Mesodermal cell (in vitro differentiated cells): ENCODE measurements around the gene CDC42BPB.
A peak's percentile ranks its signal among the peaks of the same experiment; 100 is the strongest.
"Not testable (repeated sequence)": the region's sequence is repeated elsewhere in the genome, so short reads cannot be mapped to it uniquely, and the experiment has no call there.

Source experiments
- H3K27ac ChIP-seq: 2 replicates; pipeline ENCODE4 v1.7.0; 2013; ENCODE audit warnings: mild to moderate bottlenecking, low read depth, low read length, moderate library complexity; ENCODE audit not compliant: severe bottlenecking
- H3K36me3 ChIP-seq: 2 replicates; pipeline ENCODE4 v1.7.1; 2013; ENCODE audit warnings: mild to moderate bottlenecking, low read length, moderate library complexity; ENCODE audit not compliant: control insufficient read depth, insufficient read depth
- H3K4me1 ChIP-seq: one replicate; pipeline ENCODE4 v1.7.1; 2013; ENCODE audit warnings: mild to moderate bottlenecking, low read length; ENCODE audit not compliant: insufficient read depth, control insufficient read depth, poor library complexity, severe bottlenecking
- H3K4me3 ChIP-seq: 2 replicates; pipeline ENCODE4 v1.7.0; 2013; ENCODE audit warnings: low read length, control low read depth, mild to moderate bottlenecking; ENCODE audit not compliant: insufficient read depth, poor library complexity, severe bottlenecking; ENCODE audit errors: extremely low read depth
- H3K9me3 ChIP-seq: 2 replicates; pipeline ENCODE4 v1.7.1; 2013; ENCODE audit warnings: mild to moderate bottlenecking, low read length, moderate library complexity; ENCODE audit not compliant: control insufficient read depth
- WGBS, 2 experiments: methylation state at CpG; one replicate each; pipeline ENCODE4 v1.1.5; 2013; ENCODE audit warnings: missing lambda C conversion rate in 2 of 2; ENCODE audit not compliant: insufficient coverage in 2 of 2; 5-methylcytosine and 5-hydroxymethylcytosine counted together

Gene CDC42BPB

GRCh38 chr14:103031566-103031911 is 25.8 kb downstream of the CDC42BPB start:
- no peaks in the 10 kb centered on the region for H3K9me3 ChIP-seq
- no peak overlapping the region for H3K4me3 ChIP-seq
- peaks cover 15% of the 10 kb centered on the region for H3K36me3 ChIP-seq
- H3K4me1 ChIP-seq = peaks cover 6% of the 10 kb centered on the region
- 87% methylated on average over 3 to 6 of the region's 6 CpGs for WGBS, 2 experiments
- no peak overlapping the region for H3K27ac ChIP-seq

- peaks cover 6% of the 10 kb centered on the region for H3K4me1 ChIP-seq
- H3K9me3 ChIP-seq = peaks cover 4% of the 10 kb centered on the region
- 97 to 98% methylated on average over 6 to 9 of the region's 13 CpGs for WGBS, 2 experiments
- H3K36me3 ChIP-seq = peaks cover 15% of the 10 kb centered on the region
- H3K27ac ChIP-seq = no peak overlapping the region
- no peak overlapping the region for H3K4me3 ChIP-seq
Observed at GRCh38 chr14:103030741-103031565, 26.4 kb downstream of the CDC42BPB start.

- Histone ChIP-seq H3K4me1 (peaks cover 11% of the 10 kb centered on the region), H3K36me3 (peaks cover 15% of the 10 kb centered on the region)
- 94 to 99% methylated on average over 9 of the region's 9 CpGs for WGBS, 2 experiments
Observed at GRCh38 chr14:103029936-103030335, 27.4 kb downstream of the CDC42BPB start.

GRCh38 chr14:103028772-103029171 is 28.6 kb downstream of the CDC42BPB start:
- Histone ChIP-seq H3K27ac (no peak overlapping the region), H3K4me1 (peaks cover 22% of the 10 kb centered on the region), H3K9me3 (peaks cover 8% of the 10 kb centered on the region), H3K36me3 (peaks cover 15% of the 10 kb centered on the region), H3K4me3 (no peak overlapping the region)

More at GRCh38 chr14:103029936-103030335, 27.4 kb downstream of the CDC42BPB start:
- Histone ChIP-seq H3K27ac (no peak overlapping the region), H3K9me3 (peaks cover 8% of the 10 kb centered on the region), H3K4me3 (no peak overlapping the region)

GRCh38 chr14:103028161-103028767 is 29.1 kb downstream of the CDC42BPB start:
- peaks cover 8% of the 10 kb centered on the region for H3K9me3 ChIP-seq
- H3K4me3 ChIP-seq = no peak overlapping the region
- H3K27ac ChIP-seq = no peak overlapping the region
- H3K36me3 ChIP-seq = peaks cover 15% of the 10 kb centered on the region
- WGBS, 2 experiments = 92% methylated on average over 9 to 10 of the region's 11 CpGs
- peaks cover 24% of the 10 kb centered on the region for H3K4me1 ChIP-seq

GRCh38 chr14:103027451-103027850 is 29.9 kb downstream of the CDC42BPB start:
- H3K36me3 ChIP-seq = peaks cover 15% of the 10 kb centered on the region
- peaks cover 32% of the 10 kb centered on the region for H3K4me1 ChIP-seq
- no peak overlapping the region for H3K4me3 ChIP-seq
- H3K9me3 ChIP-seq = peaks cover 8% of the 10 kb centered on the region
- whole genome bisulfite sequencing, 2 experiments = no CpG with 5 or more reads among the region's 3 CpGs
- H3K27ac ChIP-seq = no peak overlapping the region

GRCh38 chr14:103026988-103027387 is 30.4 kb downstream of the CDC42BPB start:
- 100% methylated on average over 1 of the region's 3 CpGs; no CpG with 5 or more reads in 1 of the 2 experiments for WGBS, 2 experiments
- H3K9me3 ChIP-seq = peaks cover 8% of the 10 kb centered on the region
- H3K27ac ChIP-seq = no peak overlapping the region
- peaks cover 36% of the 10 kb centered on the region for H3K4me1 ChIP-seq
- peaks cover 16% of the 10 kb centered on the region for H3K36me3 ChIP-seq
- no peak overlapping the region for H3K4me3 ChIP-seq

- H3K4me3 ChIP-seq, H3K27ac ChIP-seq, H3K9me3 ChIP-seq: not testable (repeated sequence)
- H3K4me1 ChIP-seq = peaks cover 40% of the 10 kb centered on the region
- peaks cover 21% of the 10 kb centered on the region for H3K36me3 ChIP-seq
- 94 to 97% methylated on average over 3 to 5 of the region's 6 CpGs for WGBS, 2 experiments
Observed at GRCh38 chr14:103026196-103026595, 31.2 kb downstream of the CDC42BPB start.

- Histone ChIP-seq H3K27ac (peak overlapping the region; percentile 90), H3K4me3 (no peak overlapping the region), H3K36me3 (peaks cover 33% of the 10 kb centered on the region), H3K9me3 (peaks cover 8% of the 10 kb centered on the region), H3K4me1 (peaks cover 37% of the 10 kb centered on the region)
- 67 to 69% methylated on average over 12 to 13 of the region's 15 CpGs for WGBS, 2 experiments
Observed at GRCh38 chr14:103023881-103024473, 33.4 kb downstream of the CDC42BPB start.

- Histone ChIP-seq H3K27ac (no peak overlapping the region), H3K9me3 (peaks cover 8% of the 10 kb centered on the region), H3K36me3 (peaks cover 25% of the 10 kb centered on the region), H3K4me1 (peaks cover 44% of the 10 kb centered on the region), H3K4me3 (no peak overlapping the region)
- WGBS, 2 experiments = 85 to 86% methylated on average over 2 of the region's 2 CpGs
Observed at GRCh38 chr14:103022685-103023044, 34.7 kb downstream of the CDC42BPB start.
